Osteoblast (primary cell): ENCODE measurements around the gene MSH3. TPM values are rescaled to one million over a fixed set of nuclear protein-coding genes. Genes with fewer than 3 reads are reported as not detected.

Experiments used
- DNase-seq: peaks from one replicate; pipeline ENCODE4 v3.0.0; 2011; ENCODE audit warnings: low spot score, mixed read lengths; ENCODE audit not compliant: insufficient read length; ENCODE audit errors: missing footprints
- H2AFZ ChIP-seq: 2 replicates; pipeline ENCODE4 v1.6.0; 2011; ENCODE audit warnings: mild to moderate bottlenecking, low read length
- H3K27ac ChIP-seq: 2 replicates; pipeline ENCODE4 v1.5.1; 2011; ENCODE audit warnings: mild to moderate bottlenecking, low read depth, low read length, moderate library complexity
- H3K27me3 ChIP-seq: 2 replicates; pipeline ENCODE4 v1.6.0; 2012; ENCODE audit warnings: mild to moderate bottlenecking, control low read depth, inconsistent platforms, low read length, moderate library complexity; ENCODE audit not compliant: insufficient read depth
- H3K36me3 ChIP-seq: 2 replicates; pipeline ENCODE4 v1.5.1; 2011; ENCODE audit warnings: mild to moderate bottlenecking, low read length, control low read depth, moderate library complexity; ENCODE audit not compliant: insufficient read depth
- H3K4me1 ChIP-seq: 2 replicates; pipeline ENCODE4 v1.5.1; 2011; ENCODE audit warnings: mild to moderate bottlenecking, low read length, control low read depth, moderate library complexity; ENCODE audit not compliant: insufficient read depth
- H3K4me2 ChIP-seq: 2 replicates; pipeline ENCODE4 v1.6.0; 2011; ENCODE audit warnings: mild to moderate bottlenecking, low read length; ENCODE audit not compliant: insufficient read depth
- H3K4me3 ChIP-seq: fragments of 200-600 bp; sonication (generic); 3 replicates; pipeline ENCODE4 v1.5.1; 2012; ENCODE audit warnings: mild to moderate bottlenecking, low read length, inconsistent platforms; ENCODE audit not compliant: insufficient read depth
- H3K79me2 ChIP-seq: 2 replicates; pipeline ENCODE4 v1.6.0; 2012; ENCODE audit warnings: mild to moderate bottlenecking, low read length, control low read depth, inconsistent platforms; ENCODE audit not compliant: insufficient read depth
- H3K9me3 ChIP-seq: 2 replicates; pipeline ENCODE4 v1.5.1; 2011; ENCODE audit warnings: low read depth, low read length, control low read depth
- H4K20me1 ChIP-seq: 2 replicates; pipeline ENCODE4 v1.6.0; 2012; ENCODE audit warnings: mild to moderate bottlenecking, low read length, control low read depth; ENCODE audit not compliant: insufficient read depth
- CTCF ChIP-seq: IDR thresholded peaks from 2 replicates; pipeline ENCODE4 v1.5.1; 2011; ENCODE audit warnings: mild to moderate bottlenecking, low read depth, low read length, moderate library complexity; ENCODE audit errors: extremely low read depth
- total RNA-seq: library from RNA; depleted of rRNA; stranded (reverse); fragments of >200 nt; gene quantifications from 2 replicates; pipeline ENCODE4 v1.2.3, GENCODE V29; 2012

MSH3 gene
- total RNA-seq, 1 donor, result 21.7 TPM

GRCh38 chr5:80744149-80744548 lies 89.7 kb downstream of the MSH3 start:
- no peak overlapping the region for H3K27ac ChIP-seq
- no peak overlapping the region for H2AFZ ChIP-seq
- H3K4me2 ChIP-seq, result no peak overlapping the region
- no peaks in the 10 kb centered on the region for H3K9me3 ChIP-seq
- no peak overlapping the region for H3K4me3 ChIP-seq
- no peaks in the 10 kb centered on the region for H3K27me3 ChIP-seq
- peaks cover 17% of the 10 kb centered on the region for H3K36me3 ChIP-seq
- no peaks in the 10 kb centered on the region for H3K79me2 ChIP-seq
- no peak for TF ChIP-seq CTCF
- H3K4me1 ChIP-seq, result no peaks in the 10 kb centered on the region
- H4K20me1 ChIP-seq, result no peaks in the 10 kb centered on the region
- DNase-seq, result no peak

- Histone ChIP-seq H3K4me2 (no peak overlapping the region), H3K4me1 (no peaks in the 10 kb centered on the region), H3K4me3 (no peak overlapping the region), H4K20me1 (no peaks in the 10 kb centered on the region), H2AFZ (no peak overlapping the region), H3K27me3 (no peaks in the 10 kb centered on the region), H3K27ac (no peak overlapping the region), H3K79me2 (no peaks in the 10 kb centered on the region), H3K9me3 (no peaks in the 10 kb centered on the region), H3K36me3 (peaks cover 17% of the 10 kb centered on the region)
- no peak for TF ChIP-seq CTCF
- no peak for DNase-seq
Observed at GRCh38 chr5:80745490-80745889, 91.0 kb downstream of the MSH3 start.

- Histone ChIP-seq H3K4me1 (no peaks in the 10 kb centered on the region), H3K36me3 (peaks cover 15% of the 10 kb centered on the region), H3K27me3 (no peaks in the 10 kb centered on the region), H3K27ac (no peak overlapping the region), H3K79me2 (no peaks in the 10 kb centered on the region), H4K20me1 (no peaks in the 10 kb centered on the region), H2AFZ (no peak overlapping the region), H3K9me3 (no peaks in the 10 kb centered on the region), H3K4me2 (no peak overlapping the region), H3K4me3 (no peak overlapping the region)
- no peak for TF ChIP-seq CTCF
- no peak for DNase-seq
Observed at GRCh38 chr5:80747922-80748321, 93.5 kb downstream of the MSH3 start.

GRCh38 chr5:80752427-80752826 lies 98.0 kb downstream of the MSH3 start:
- no peak for TF ChIP-seq CTCF
- no peaks in the 10 kb centered on the region for H3K36me3 ChIP-seq
- H3K4me2 ChIP-seq, result no peak overlapping the region
- H3K79me2 ChIP-seq, result no peaks in the 10 kb centered on the region
- no peak overlapping the region for H3K27ac ChIP-seq
- H4K20me1 ChIP-seq, result no peaks in the 10 kb centered on the region
- H3K4me1 ChIP-seq, result peaks cover 8% of the 10 kb centered on the region
- H3K4me3 ChIP-seq, result no peak overlapping the region
- H2AFZ ChIP-seq, result no peak overlapping the region
- no peaks in the 10 kb centered on the region for H3K9me3 ChIP-seq
- DNase-seq, result no peak
- H3K27me3 ChIP-seq, result no peaks in the 10 kb centered on the region
